Neural cell (in vitro differentiated cells): ENCODE results near the gene POU1F1. TPM values are rescaled to one million over a fixed set of nuclear protein-coding genes. Genes with fewer than 3 reads are reported as not detected.

Experiments used
- H2AFZ ChIP-seq: fragments of 200-600, 300-800 bp; sonication (generic), shearing (Covaris generic); 2 replicates; pipeline ENCODE4 v1.6.0; 2014; ENCODE audit warnings: low read depth, mild to moderate bottlenecking, antibody characterized with exemption, low read length, moderate library complexity
- H3F3A ChIP-seq: fragments of 200-600 bp; shearing (Covaris generic); 2 replicates; pipeline ENCODE4 v1.6.1; 2016; ENCODE audit warnings: mild to moderate bottlenecking, moderate library complexity, mixed read lengths, antibody characterized with exemption, low read length; ENCODE audit not compliant: insufficient read depth, poor library complexity, severe bottlenecking
- H3K27ac ChIP-seq: fragments of 200-600, 300-800 bp; sonication (generic), shearing (Covaris generic); 2 replicates; pipeline ENCODE4 v1.5.1; 2014; ENCODE audit warnings: mild to moderate bottlenecking, low read length, moderate library complexity
- H3K27me3 ChIP-seq: fragments of 300-800, 200-600 bp; sonication (generic), shearing (Covaris generic); 2 replicates; pipeline ENCODE4 v1.6.0; 2014; ENCODE audit warnings: mild to moderate bottlenecking, low read depth, low read length, moderate library complexity; ENCODE audit not compliant: insufficient read depth
- H3K36me3 ChIP-seq: fragments of 300-800, 200-600 bp; sonication (generic), shearing (Covaris generic); 2 replicates; pipeline ENCODE4 v1.5.1; 2014; ENCODE audit warnings: mild to moderate bottlenecking, antibody characterized with exemption, low read length, moderate library complexity; ENCODE audit not compliant: insufficient read depth
- H3K4me2 ChIP-seq: fragments of 300-800, 200-600 bp; sonication (generic), shearing (Covaris generic); 2 replicates; pipeline ENCODE4 v1.6.0; 2014; ENCODE audit warnings: mild to moderate bottlenecking, low read length
- H3K4me3 ChIP-seq: fragments of 300-800, 200-600 bp; sonication (generic), shearing (Covaris generic); 2 replicates; pipeline ENCODE4 v1.5.1; 2014; ENCODE audit warnings: mild to moderate bottlenecking, low read length, moderate library complexity
- H3K79me2 ChIP-seq: fragments of 200-600 bp; shearing (Covaris generic); replicated peaks from 2 replicates; pipeline ENCODE4 v1.6.0; 2014; ENCODE audit warnings: mild to moderate bottlenecking, low read length, moderate library complexity; ENCODE audit not compliant: insufficient read depth
- H3K9ac ChIP-seq: fragments of 300-800, 200-600 bp; sonication (generic), shearing (Covaris generic); 2 replicates; pipeline ENCODE4 v1.6.1; 2016; ENCODE audit warnings: mild to moderate bottlenecking, low read length, mixed read lengths
- H3K9me2 ChIP-seq: fragments of 200-600 bp; shearing (Covaris generic); 2 replicates; pipeline ENCODE4 v1.6.1; 2016; ENCODE audit warnings: mild to moderate bottlenecking, low read length, mixed read lengths; ENCODE audit not compliant: insufficient read depth
- H3K9me3 ChIP-seq: fragments of 200-600, 300-800 bp; sonication (generic), shearing (Covaris generic); 2 replicates; pipeline ENCODE4 v1.6.1; 2016; ENCODE audit warnings: mild to moderate bottlenecking, mixed run types, low read length, moderate library complexity, mixed read lengths
- H4K20me1 ChIP-seq: fragments of 200-600 bp; shearing (Covaris generic); 2 replicates; pipeline ENCODE4 v1.6.1; 2016; ENCODE audit warnings: mild to moderate bottlenecking, mixed run types; ENCODE audit not compliant: insufficient read depth
- EP300 ChIP-seq: fragments of 450-650 bp; conservative IDR thresholded peaks from 2 replicates; pipeline ENCODE4 v1.6.1; 2014; ENCODE audit warnings: antibody characterized with exemption, mild to moderate bottlenecking, moderate library complexity; ENCODE audit not compliant: poor library complexity, severe bottlenecking
- EZH2 ChIP-seq: fragments of 200-600, 300-800 bp; shearing (Covaris generic), sonication (generic); IDR thresholded peaks from 2 replicates; pipeline ENCODE4 v1.6.1; 2014; ENCODE audit warnings: antibody characterized with exemption, low read length, borderline replicate concordance, mild to moderate bottlenecking; ENCODE audit not compliant: insufficient read depth, poor library complexity, severe bottlenecking
- MXI1 ChIP-seq: fragments of 450-650 bp; conservative IDR thresholded peaks from 2 replicates; pipeline ENCODE4 v1.6.1; 2014; ENCODE audit warnings: antibody characterized with exemption, mild to moderate bottlenecking; ENCODE audit not compliant: poor library complexity, severe bottlenecking
- POLR2AphosphoS5 ChIP-seq: IDR thresholded peaks from 2 replicates; pipeline ENCODE4 v1.6.1; 2012
- RAD21 ChIP-seq: fragments of 450-650 bp; conservative IDR thresholded peaks from 2 replicates; pipeline ENCODE4 v1.6.1; 2014; ENCODE audit warnings: antibody characterized with exemption, mild to moderate bottlenecking, moderate library complexity
- REST ChIP-seq: IDR thresholded peaks from 2 replicates; pipeline ENCODE4 v1.6.1; 2012; ENCODE audit warnings: borderline replicate concordance
- SMC3 ChIP-seq: fragments of 450-650 bp; conservative IDR thresholded peaks from 2 replicates; pipeline ENCODE4 v1.6.1; 2014; ENCODE audit warnings: antibody characterized with exemption, mild to moderate bottlenecking, moderate library complexity; ENCODE audit not compliant: poor library complexity
- TAF1 ChIP-seq: IDR thresholded peaks from 2 replicates; pipeline ENCODE4 v1.6.1; 2012; ENCODE audit warnings: low read depth
- polyA plus RNA-seq: library from polyadenylated mRNA; depleted of rRNA; stranded (reverse); fragments of >200 nt; gene quantifications from 2 replicates; pipeline ENCODE4 v1.2.3, GENCODE V29; 2014
- TF ChIP-seq, protein P1 (sequence below): fragments of 450-650 bp; IDR thresholded peaks from 2 replicates; pipeline ENCODE4 v1.5.1; 2014; ENCODE audit warnings: antibody characterized with exemption, mild to moderate bottlenecking, moderate library complexity; ENCODE audit not compliant: poor library complexity, severe bottlenecking

POU1F1 gene
- polyA plus RNA-seq, 1 donor from 2014 or later, result not detected

GRCh38 chr3:87233805-87234204 is 42.6 kb downstream of the POU1F1 start:
- no peak overlapping the region for H3K4me3 ChIP-seq
- TF ChIP-seq REST, result no peak
- TF ChIP-seq, protein P1, sequence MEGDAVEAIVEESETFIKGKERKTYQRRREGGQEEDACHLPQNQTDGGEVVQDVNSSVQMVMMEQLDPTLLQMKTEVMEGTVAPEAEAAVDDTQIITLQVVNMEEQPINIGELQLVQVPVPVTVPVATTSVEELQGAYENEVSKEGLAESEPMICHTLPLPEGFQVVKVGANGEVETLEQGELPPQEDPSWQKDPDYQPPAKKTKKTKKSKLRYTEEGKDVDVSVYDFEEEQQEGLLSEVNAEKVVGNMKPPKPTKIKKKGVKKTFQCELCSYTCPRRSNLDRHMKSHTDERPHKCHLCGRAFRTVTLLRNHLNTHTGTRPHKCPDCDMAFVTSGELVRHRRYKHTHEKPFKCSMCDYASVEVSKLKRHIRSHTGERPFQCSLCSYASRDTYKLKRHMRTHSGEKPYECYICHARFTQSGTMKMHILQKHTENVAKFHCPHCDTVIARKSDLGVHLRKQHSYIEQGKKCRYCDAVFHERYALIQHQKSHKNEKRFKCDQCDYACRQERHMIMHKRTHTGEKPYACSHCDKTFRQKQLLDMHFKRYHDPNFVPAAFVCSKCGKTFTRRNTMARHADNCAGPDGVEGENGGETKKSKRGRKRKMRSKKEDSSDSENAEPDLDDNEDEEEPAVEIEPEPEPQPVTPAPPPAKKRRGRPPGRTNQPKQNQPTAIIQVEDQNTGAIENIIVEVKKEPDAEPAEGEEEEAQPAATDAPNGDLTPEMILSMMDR, result no peak
- TF ChIP-seq SMC3, result no peak
- TF ChIP-seq EZH2, result no peak
- TF ChIP-seq RAD21, result no peak
- no peak for TF ChIP-seq POLR2AphosphoS5
- no peak for TF ChIP-seq EP300
- no peak for TF ChIP-seq MXI1
- TF ChIP-seq TAF1, result no peak
- H3K9me2 ChIP-seq, result no peaks in the 10 kb centered on the region
- no peaks in the 10 kb centered on the region for H3K36me3 ChIP-seq
- H3K9ac ChIP-seq, result no peak overlapping the region
- peaks cover 25% of the 10 kb centered on the region for H3K79me2 ChIP-seq
- H2AFZ ChIP-seq, result no peak overlapping the region
- no peaks in the 10 kb centered on the region for H3K9me3 ChIP-seq
- H3K4me2 ChIP-seq, result no peak overlapping the region
- no peaks in the 10 kb centered on the region for H4K20me1 ChIP-seq
- H3K27me3 ChIP-seq, result no peaks in the 10 kb centered on the region
- H3F3A ChIP-seq, result no peaks in the 10 kb centered on the region
- no peak overlapping the region for H3K27ac ChIP-seq

- peak overlapping the region; percentile 72 for H3K4me2 ChIP-seq
- no peaks in the 10 kb centered on the region for H3K9me3 ChIP-seq
- H3K36me3 ChIP-seq, result no peaks in the 10 kb centered on the region
These were observed 47.3 kb downstream of the POU1F1 start for GRCh38 chr3:87229113-87229512.

More at GRCh38 chr3:87229113-87229512, 47.3 kb downstream of the POU1F1 start:
- Histone ChIP-seq H3K9ac (peak overlapping the region; percentile 70), H4K20me1 (no peaks in the 10 kb centered on the region), H3K4me3 (peak overlapping the region; percentile 86), H3K27ac (no peak overlapping the region), H2AFZ (no peak overlapping the region), H3K79me2 (peaks cover 29% of the 10 kb centered on the region), H3F3A (no peaks in the 10 kb centered on the region), H3K9me2 (no peaks in the 10 kb centered on the region), H3K27me3 (peaks cover 4% of the 10 kb centered on the region)
- TF ChIP-seq TAF1, result no peak
- TF ChIP-seq EP300, result no peak
- no peak for TF ChIP-seq RAD21
- TF ChIP-seq, protein P1, result no peak
